ENCODE results near the gene SDF4.

Gene SDF4

GRCh38 chr1:1259951-1260600 lies 28.3 kb upstream of the SDF4 start:
- no peak for TF ChIP-seq ZFX (IDR thresholded peaks at IDR 0.05; ENCODE audit: borderline replicate concordance)
- TF ChIP-seq, protein P1, sequence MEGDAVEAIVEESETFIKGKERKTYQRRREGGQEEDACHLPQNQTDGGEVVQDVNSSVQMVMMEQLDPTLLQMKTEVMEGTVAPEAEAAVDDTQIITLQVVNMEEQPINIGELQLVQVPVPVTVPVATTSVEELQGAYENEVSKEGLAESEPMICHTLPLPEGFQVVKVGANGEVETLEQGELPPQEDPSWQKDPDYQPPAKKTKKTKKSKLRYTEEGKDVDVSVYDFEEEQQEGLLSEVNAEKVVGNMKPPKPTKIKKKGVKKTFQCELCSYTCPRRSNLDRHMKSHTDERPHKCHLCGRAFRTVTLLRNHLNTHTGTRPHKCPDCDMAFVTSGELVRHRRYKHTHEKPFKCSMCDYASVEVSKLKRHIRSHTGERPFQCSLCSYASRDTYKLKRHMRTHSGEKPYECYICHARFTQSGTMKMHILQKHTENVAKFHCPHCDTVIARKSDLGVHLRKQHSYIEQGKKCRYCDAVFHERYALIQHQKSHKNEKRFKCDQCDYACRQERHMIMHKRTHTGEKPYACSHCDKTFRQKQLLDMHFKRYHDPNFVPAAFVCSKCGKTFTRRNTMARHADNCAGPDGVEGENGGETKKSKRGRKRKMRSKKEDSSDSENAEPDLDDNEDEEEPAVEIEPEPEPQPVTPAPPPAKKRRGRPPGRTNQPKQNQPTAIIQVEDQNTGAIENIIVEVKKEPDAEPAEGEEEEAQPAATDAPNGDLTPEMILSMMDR (IDR thresholded peaks at IDR 0.05) = no peak
- no peak overlapping the region for H3K27ac ChIP-seq

DNA sequence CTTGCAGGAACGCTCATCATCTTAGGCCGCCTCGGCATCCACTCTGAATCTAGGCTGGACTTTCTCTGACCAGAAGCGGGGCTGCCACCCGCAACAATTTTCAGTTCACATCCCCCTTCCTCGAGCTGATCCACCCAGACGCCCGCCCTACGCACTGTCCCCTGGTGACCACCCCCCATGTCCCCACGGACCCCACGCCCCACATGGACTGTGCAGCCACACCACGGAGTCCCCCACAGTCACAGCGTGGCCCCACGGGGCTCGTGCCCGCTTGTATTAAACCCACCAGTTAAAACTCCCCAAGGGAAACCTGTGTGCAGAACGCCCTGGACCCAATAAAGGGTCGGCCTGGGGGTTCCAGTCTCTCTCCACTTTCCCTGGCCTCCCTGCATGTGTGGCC lies 27.7 kb upstream of the SDF4 start:
- TF ChIP-seq ZFX (IDR thresholded peaks at IDR 0.05; ENCODE audit: borderline replicate concordance) = no peak
- TF ChIP-seq, protein P1 (IDR thresholded peaks at IDR 0.05) = no peak
- H3K27ac ChIP-seq = no peak overlapping the region

DNA sequence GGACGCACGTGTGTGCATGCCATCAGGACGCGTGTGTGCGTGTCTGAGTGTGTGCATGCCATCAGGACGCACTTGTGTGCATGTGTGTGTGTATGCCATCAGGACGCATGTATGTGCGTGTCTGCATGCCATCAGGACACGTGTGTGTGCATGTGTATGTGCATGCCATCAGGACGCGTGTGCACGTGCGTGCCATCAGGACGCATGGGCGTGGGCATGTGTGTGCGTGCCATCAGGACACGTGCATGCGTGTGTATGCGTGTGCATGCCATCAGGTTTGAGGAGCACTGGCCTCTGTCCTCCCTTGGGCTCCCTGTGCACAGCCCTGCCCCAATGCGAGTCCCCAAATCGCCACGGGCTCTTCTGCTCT lies 27.3 kb upstream of the SDF4 start:
- TF ChIP-seq ZFX (IDR thresholded peaks at IDR 0.05; ENCODE audit: borderline replicate concordance) = no peak
- TF ChIP-seq, protein P1 (IDR thresholded peaks at IDR 0.05) = no peak
- H3K27ac ChIP-seq = no peak overlapping the region

GRCh38 chr1:1256956-1257871 lies 25.4 kb upstream of the SDF4 start:
- H3K27ac ChIP-seq = no peak overlapping the region
- TF ChIP-seq, protein P1 (IDR thresholded peaks at IDR 0.05) = no peak
- no peak for TF ChIP-seq ZFX (IDR thresholded peaks at IDR 0.05; ENCODE audit: borderline replicate concordance)

- no peak for TF ChIP-seq ZFX (IDR thresholded peaks at IDR 0.05; ENCODE audit: borderline replicate concordance)
- TF ChIP-seq, protein P1 (IDR thresholded peaks at IDR 0.05) = no peak
- no peak overlapping the region for H3K27ac ChIP-seq
Observed at GRCh38 chr1:1255611-1256010, 23.8 kb upstream of the SDF4 start.

GRCh38 chr1:1255078-1255477 lies 23.3 kb upstream of the SDF4 start:
- H3K27ac ChIP-seq = no peak overlapping the region
- no peak for TF ChIP-seq ZFX (IDR thresholded peaks at IDR 0.05; ENCODE audit: borderline replicate concordance)
- TF ChIP-seq, protein P1 (IDR thresholded peaks at IDR 0.05) = no peak

DNA sequence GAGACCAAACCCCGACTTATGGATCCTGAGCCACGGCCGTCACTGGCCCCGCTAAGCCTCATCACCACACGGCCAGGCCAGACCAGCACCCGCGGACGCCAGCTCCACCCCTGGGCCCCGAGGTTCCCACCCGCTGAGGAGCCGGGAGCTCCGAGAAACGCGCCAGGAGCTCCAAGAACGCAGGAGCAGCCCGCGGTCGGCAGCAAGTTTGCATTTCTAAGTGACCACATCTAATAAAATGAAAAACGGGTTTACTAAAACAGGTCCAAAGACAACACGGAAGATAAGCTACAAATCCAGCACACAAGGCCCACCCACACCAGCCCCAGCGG lies 22.8 kb upstream of the SDF4 start:
- no peak overlapping the region for H3K27ac ChIP-seq
- TF ChIP-seq ZFX (IDR thresholded peaks at IDR 0.05; ENCODE audit: borderline replicate concordance) = no peak
- TF ChIP-seq, protein P1 (IDR thresholded peaks at IDR 0.05) = no peak

Data from 22Rv1 (cell line).